ENCODE results near the gene MTNR1A. TPM values are rescaled to one million over a fixed set of nuclear protein-coding genes. Genes with fewer than 3 reads are reported as not detected.

Gene MTNR1A
- total and polyA plus RNA-seq, 9 of the 15 experiments (the other 6 are each of a cell fraction or from before 2014, with no cell fraction given) = 0.09 to 0.12 (median 0.10) TPM; not detected in 5

GRCh38 chr4:186537843-186538521 lies 17.4 kb downstream of the MTNR1A start (continued):
- TF ChIP-seq THRB (CRISPR knock-in tag; conservative IDR thresholded peaks at IDR 0.05) (no peak), ARID1B (IDR thresholded peaks at IDR 0.05) (peak; percentile 88), ATF3 (IDR thresholded peaks at IDR 0.05) (no peak), ATF3 (CRISPR knock-in tag; conservative IDR thresholded peaks at IDR 0.05) (no peak), POLR3G (IDR thresholded peaks at IDR 0.05; ENCODE audit: extremely low read depth, insufficient read length, insufficient replicate concordance) (no peak), DNMT1 (IDR thresholded peaks at IDR 0.05) (no peak), ZNF511 (CRISPR knock-in tag; IDR thresholded peaks at IDR 0.05) (no peak), RNF219 (CRISPR knock-in tag; IDR thresholded peaks at IDR 0.05) (no peak), ZNF561 (CRISPR knock-in tag; conservative IDR thresholded peaks at IDR 0.05) (no peak), ARID3B (CRISPR knock-in tag; IDR thresholded peaks at IDR 0.05; ENCODE audit: borderline replicate concordance) (no peak), HDAC3 (IDR thresholded peaks at IDR 0.05; ENCODE audit: borderline replicate concordance, partially characterized antibody) (peak; percentile 29), ELK3 (CRISPR knock-in tag; IDR thresholded peaks at IDR 0.05) (no peak), ZNF655 (CRISPR knock-in tag; IDR thresholded peaks at IDR 0.05) (no peak), JUND (IDR thresholded peaks at IDR 0.05; ENCODE audit: borderline replicate concordance, low read depth, low read length) (no peak), JUND (tag; IDR thresholded peaks at IDR 0.05; ENCODE audit: borderline replicate concordance, low read depth, low read length) (peak; percentile 49; the same call in 1 of the 3 replicates), PHF8 (IDR thresholded peaks at IDR 0.05; ENCODE audit: borderline replicate concordance, low read length) (no peak), POLR2AphosphoS5 (IDR thresholded peaks at IDR 0.05; ENCODE audit: control insufficient read depth, insufficient read depth, low read depth, low read length) (peak; percentile 68; the same call in 1 of the 2 replicates), ZKSCAN3 (CRISPR knock-in tag; IDR thresholded peaks at IDR 0.05) (no peak)
